ENCODE data around the gene FAM217A. TPM values are rescaled to one million over a fixed set of nuclear protein-coding genes. Genes with fewer than 3 reads are reported as not detected.

FAM217A gene
- total and polyA plus RNA-seq, 9 of the 15 experiments (the other 6 are each of a cell fraction or from before 2014, with no cell fraction given): not detected

DNA sequence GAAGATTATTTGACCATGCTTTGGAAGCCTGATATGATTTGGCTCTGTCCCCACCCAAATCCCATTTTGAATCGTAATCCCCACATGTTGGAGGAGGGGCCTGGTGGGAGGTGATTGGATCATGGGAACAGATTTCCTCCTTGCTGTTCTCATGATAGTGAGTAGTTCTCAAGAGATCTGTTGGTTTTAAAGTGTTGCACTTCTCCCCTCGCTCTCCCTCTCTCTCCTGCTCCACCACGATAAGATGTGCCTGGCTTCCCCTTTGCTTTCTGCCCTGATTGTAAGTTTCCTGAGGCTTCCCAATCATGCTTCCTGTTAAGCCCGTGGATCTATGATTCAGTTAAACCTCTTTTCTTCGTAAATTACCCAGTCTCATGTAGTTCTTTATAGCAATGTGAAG is 21.7 kb upstream of the FAM217A start:
- BruUV-seq (replicated peaks): no TSS peak
- no peak for FAIRE-seq
- Histone ChIP-seq H3K4me2 (ENCODE audit: insufficient read depth, low read length) (no peak overlapping the region), H3K27me3 (ENCODE audit: control insufficient read depth in 2 of 2, insufficient read depth in 2 of 2, low read length in 2 of 2) (peaks cover 2 to 9% of the 10 kb centered on the region in 2 experiments; a peak in 4 of 5 replicates), H3K27ac (ENCODE audit: extremely low read depth, low read depth, low read length) (no peak overlapping the region), H3K36me3 (ENCODE audit: control insufficient read depth, insufficient read depth, low read length) (no peaks in the 10 kb centered on the region), H3K4me3 (no peak overlapping the region), H3K9me1 (ENCODE audit: control insufficient read depth, insufficient read depth, low read length) (no peaks in the 10 kb centered on the region), H3K9me3 (replicated peaks; ENCODE audit: control insufficient read depth, insufficient read depth, low read depth, low read length) (0 out of 2 replicates have a peak, but pooled peaks cover 2% of the 10 kb centered on the region), H3K79me2 (ENCODE audit: control insufficient read depth, insufficient read depth, low read length) (no peaks in the 10 kb centered on the region), H3K4me1 (replicated peaks in 1 of 2; ENCODE audit: control insufficient read depth in 2 of 2, insufficient read depth in 2 of 2, low read length in 2 of 2) (no peaks in the 10 kb centered on the region; a peak in 1 of 5 replicates), H4K20me1 (replicated peaks; ENCODE audit: control insufficient read depth, insufficient read depth, low read length) (no peaks in the 10 kb centered on the region), H3K9ac (ENCODE audit: insufficient read depth in 1 of 2, low read depth in 2 of 2, low read length in 2 of 2) (no peak overlapping the region), H2AFZ (ENCODE audit: low read depth, low read length) (no peak overlapping the region)
- POLR2A ChIA-PET: no interaction called here
- intact Hi-C loops (cut with micrococcal nuclease) (no loop called here), in situ Hi-C loops (cut with MboI) (no loop called here)
- CTCF ChIA-PET (ENCODE audit: low intra/inter-chr PET ratio): no interaction called here
- ATAC-seq: no peak
- DNase-seq (ENCODE audit: extremely low read depth in 1 of 4, low spot score in 3 of 4): peak in 1 of 4 experiments; percentile 21
- 3% methylated on average over 5 of the region's 5 CpGs for WGBS (ENCODE audit: insufficient coverage, low coverage, missing lambda C conversion rate)
- TF ChIP-seq, protein P1, sequence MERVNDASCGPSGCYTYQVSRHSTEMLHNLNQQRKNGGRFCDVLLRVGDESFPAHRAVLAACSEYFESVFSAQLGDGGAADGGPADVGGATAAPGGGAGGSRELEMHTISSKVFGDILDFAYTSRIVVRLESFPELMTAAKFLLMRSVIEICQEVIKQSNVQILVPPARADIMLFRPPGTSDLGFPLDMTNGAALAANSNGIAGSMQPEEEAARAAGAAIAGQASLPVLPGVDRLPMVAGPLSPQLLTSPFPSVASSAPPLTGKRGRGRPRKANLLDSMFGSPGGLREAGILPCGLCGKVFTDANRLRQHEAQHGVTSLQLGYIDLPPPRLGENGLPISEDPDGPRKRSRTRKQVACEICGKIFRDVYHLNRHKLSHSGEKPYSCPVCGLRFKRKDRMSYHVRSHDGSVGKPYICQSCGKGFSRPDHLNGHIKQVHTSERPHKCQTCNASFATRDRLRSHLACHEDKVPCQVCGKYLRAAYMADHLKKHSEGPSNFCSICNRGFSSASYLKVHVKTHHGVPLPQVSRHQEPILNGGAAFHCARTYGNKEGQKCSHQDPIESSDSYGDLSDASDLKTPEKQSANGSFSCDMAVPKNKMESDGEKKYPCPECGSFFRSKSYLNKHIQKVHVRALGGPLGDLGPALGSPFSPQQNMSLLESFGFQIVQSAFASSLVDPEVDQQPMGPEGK (CRISPR knock-in tag; IDR thresholded peaks at IDR 0.05; ENCODE audit: borderline replicate concordance): no peak
- TF ChIP-seq ZNF311 (CRISPR knock-in tag; IDR thresholded peaks at IDR 0.05): no peak
- TF ChIP-seq KDM1A (IDR thresholded peaks at IDR 0.05): peak; percentile 77 to 83
- no peak for TF ChIP-seq ATF7 (IDR thresholded peaks at IDR 0.05)
- no peak for TF ChIP-seq MAFK (IDR thresholded peaks at IDR 0.05; ENCODE audit: low read length)
- TF ChIP-seq MTA2 (IDR thresholded peaks at IDR 0.05; ENCODE audit: low read depth): peak; percentile 68
- no peak for TF ChIP-seq AFF4 (CRISPR knock-in tag; IDR thresholded peaks at IDR 0.05)
- TF ChIP-seq ERF (CRISPR knock-in tag; IDR thresholded peaks at IDR 0.05): no peak
- TF ChIP-seq ZBTB17 (CRISPR knock-in tag; IDR thresholded peaks at IDR 0.05): no peak
- peak; percentile 51; the same call in 1 of the 2 replicates for TF ChIP-seq GATA2 (CRISPR knock-in tag; IDR thresholded peaks at IDR 0.05)
- 0 out of 2 replicates have a peak, but pooled peaks have one; percentile 21 for TF ChIP-seq KLF16 (IDR thresholded peaks at IDR 0.05)
- no peak for TF ChIP-seq IFI16 (CRISPR knock-in tag; IDR thresholded peaks at IDR 0.05)
- no peak for TF ChIP-seq DMBX1 (CRISPR knock-in tag; IDR thresholded peaks at IDR 0.05; ENCODE audit: borderline replicate concordance)
- TF ChIP-seq E2F1 (CRISPR knock-in tag; IDR thresholded peaks at IDR 0.05): no peak
- no peak for TF ChIP-seq HDGF (IDR thresholded peaks at IDR 0.05)
